ENCODE measurements around the gene KRT84.
A peak's percentile ranks its signal among the peaks of the same experiment; 100 is the strongest.

Gene KRT84

DNA sequence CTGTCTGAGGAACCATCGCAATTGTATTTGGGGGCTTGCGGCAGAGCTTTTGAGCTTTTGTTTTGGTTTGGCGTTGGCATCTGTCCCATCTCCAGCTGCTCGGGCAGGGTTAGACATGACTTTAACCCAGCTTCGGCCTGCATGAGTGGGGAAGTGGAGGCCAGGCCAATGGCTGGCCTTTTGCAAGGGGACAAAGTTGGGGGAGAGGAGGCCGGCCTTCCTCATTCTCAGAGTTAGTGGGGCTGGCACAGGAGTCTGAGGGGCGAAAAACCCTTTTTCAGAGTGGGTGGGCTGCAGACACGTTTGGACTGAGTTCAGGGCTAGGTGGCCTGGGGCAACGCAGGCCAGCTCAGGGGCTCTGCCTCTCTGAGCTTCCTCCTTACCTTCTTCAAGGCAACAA lies 15.5 kb upstream of the KRT84 start:
- peak overlapping the region; percentile 44 for H3K27ac Mint-ChIP-seq
- no peaks in the 10 kb centered on the region for H3K4me1 Mint-ChIP-seq
- H3K36me3 Mint-ChIP-seq (ENCODE audit: low read depth), result no peaks in the 10 kb centered on the region
- H3K4me3 Mint-ChIP-seq, result no peak overlapping the region
- H3K27me3 Mint-ChIP-seq (ENCODE audit: low read depth, poor library complexity), result peaks cover 6% of the 10 kb centered on the region
- TF ChIP-seq, protein P1, sequence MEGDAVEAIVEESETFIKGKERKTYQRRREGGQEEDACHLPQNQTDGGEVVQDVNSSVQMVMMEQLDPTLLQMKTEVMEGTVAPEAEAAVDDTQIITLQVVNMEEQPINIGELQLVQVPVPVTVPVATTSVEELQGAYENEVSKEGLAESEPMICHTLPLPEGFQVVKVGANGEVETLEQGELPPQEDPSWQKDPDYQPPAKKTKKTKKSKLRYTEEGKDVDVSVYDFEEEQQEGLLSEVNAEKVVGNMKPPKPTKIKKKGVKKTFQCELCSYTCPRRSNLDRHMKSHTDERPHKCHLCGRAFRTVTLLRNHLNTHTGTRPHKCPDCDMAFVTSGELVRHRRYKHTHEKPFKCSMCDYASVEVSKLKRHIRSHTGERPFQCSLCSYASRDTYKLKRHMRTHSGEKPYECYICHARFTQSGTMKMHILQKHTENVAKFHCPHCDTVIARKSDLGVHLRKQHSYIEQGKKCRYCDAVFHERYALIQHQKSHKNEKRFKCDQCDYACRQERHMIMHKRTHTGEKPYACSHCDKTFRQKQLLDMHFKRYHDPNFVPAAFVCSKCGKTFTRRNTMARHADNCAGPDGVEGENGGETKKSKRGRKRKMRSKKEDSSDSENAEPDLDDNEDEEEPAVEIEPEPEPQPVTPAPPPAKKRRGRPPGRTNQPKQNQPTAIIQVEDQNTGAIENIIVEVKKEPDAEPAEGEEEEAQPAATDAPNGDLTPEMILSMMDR (IDR thresholded peaks at IDR 0.05), result no peak
- DNase-seq, result no peak
- H3K9me3 Mint-ChIP-seq, result no peaks in the 10 kb centered on the region

DNA sequence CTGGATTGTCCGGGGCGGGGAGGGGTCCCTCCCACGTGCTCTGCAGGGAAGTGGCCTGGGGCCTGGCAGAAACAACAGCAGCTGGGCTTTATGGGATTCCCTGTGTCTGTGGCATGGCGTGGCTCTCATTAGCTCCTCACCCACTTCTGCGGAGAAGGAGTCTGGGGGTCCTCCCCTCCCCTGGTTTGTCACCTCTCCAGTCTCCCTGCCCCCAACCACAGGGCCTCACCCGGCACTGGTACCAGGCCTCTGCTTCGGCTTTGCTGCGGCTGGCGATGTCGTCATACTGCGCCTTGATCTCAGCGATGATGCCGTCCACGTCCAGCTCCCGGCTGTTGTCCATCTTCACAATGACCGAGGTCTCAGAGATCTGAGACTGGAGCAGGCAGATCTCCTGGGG lies 14.3 kb upstream of the KRT84 start:
- H3K27me3 Mint-ChIP-seq (ENCODE audit: low read depth, poor library complexity), result peaks cover 9% of the 10 kb centered on the region
- no peak for DNase-seq
- H3K4me1 Mint-ChIP-seq, result no peaks in the 10 kb centered on the region
- TF ChIP-seq, protein P1 (IDR thresholded peaks at IDR 0.05), result no peak
- no peaks in the 10 kb centered on the region for H3K9me3 Mint-ChIP-seq
- no peaks in the 10 kb centered on the region for H3K36me3 Mint-ChIP-seq (ENCODE audit: low read depth)
- H3K27ac Mint-ChIP-seq, result no peak overlapping the region
- no peak overlapping the region for H3K4me3 Mint-ChIP-seq

DNA sequence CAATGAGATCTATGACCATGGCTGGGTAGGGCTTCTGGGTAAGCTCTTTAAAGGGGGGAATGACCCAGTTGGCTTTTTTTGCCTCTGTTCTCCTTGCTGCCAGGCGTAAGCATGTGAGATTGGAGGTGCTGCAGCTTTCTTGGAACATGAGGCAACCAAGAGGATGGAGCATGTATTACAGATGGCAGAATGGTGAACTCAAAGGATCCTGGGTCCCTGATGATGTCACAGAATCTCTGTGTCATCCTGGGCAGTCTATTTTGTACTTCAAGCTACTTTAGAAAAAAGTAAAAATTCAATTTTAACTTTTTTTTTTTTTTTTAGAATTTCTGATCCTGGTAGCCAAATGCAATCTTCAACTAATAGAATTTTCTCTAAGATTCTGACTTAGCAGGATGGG lies 12.7 kb upstream of the KRT84 start:
- Mint-ChIP-seq H3K27me3 (ENCODE audit: low read depth, poor library complexity) (peaks cover 9% of the 10 kb centered on the region), H3K27ac (no peak overlapping the region), H3K4me1 (no peaks in the 10 kb centered on the region), H3K9me3 (no peaks in the 10 kb centered on the region), H3K36me3 (ENCODE audit: low read depth) (no peaks in the 10 kb centered on the region), H3K4me3 (no peak overlapping the region)
- no peak for DNase-seq
- TF ChIP-seq, protein P1 (IDR thresholded peaks at IDR 0.05), result no peak

DNA sequence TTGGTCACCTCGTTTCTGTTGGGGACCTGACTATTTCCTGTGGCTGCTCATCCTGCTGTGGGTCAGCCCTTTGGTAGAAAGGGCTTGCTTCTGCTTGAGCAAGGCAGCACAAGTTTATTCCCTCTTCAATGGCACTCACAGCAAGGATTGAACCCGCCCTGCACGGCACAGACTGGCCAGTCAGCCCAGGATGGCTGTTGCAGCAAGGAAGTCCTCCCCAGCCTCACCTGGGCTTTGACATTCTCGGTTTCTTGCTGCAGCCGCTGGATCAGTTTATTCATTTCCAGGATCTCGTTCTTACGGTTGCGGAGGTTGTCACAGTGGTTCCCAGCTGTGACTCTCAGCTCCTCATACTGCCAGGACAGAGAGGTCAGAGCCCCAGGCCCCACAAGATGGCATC lies 11.2 kb upstream of the KRT84 start:
- no peaks in the 10 kb centered on the region for H3K9me3 Mint-ChIP-seq
- H3K4me3 Mint-ChIP-seq, result no peak overlapping the region
- H3K36me3 Mint-ChIP-seq (ENCODE audit: low read depth), result no peaks in the 10 kb centered on the region
- H3K4me1 Mint-ChIP-seq, result no peaks in the 10 kb centered on the region
- no peak overlapping the region for H3K27ac Mint-ChIP-seq
- peaks cover 3% of the 10 kb centered on the region for H3K27me3 Mint-ChIP-seq (ENCODE audit: low read depth, poor library complexity)
- no peak for DNase-seq
- TF ChIP-seq, protein P1 (IDR thresholded peaks at IDR 0.05), result no peak

DNA sequence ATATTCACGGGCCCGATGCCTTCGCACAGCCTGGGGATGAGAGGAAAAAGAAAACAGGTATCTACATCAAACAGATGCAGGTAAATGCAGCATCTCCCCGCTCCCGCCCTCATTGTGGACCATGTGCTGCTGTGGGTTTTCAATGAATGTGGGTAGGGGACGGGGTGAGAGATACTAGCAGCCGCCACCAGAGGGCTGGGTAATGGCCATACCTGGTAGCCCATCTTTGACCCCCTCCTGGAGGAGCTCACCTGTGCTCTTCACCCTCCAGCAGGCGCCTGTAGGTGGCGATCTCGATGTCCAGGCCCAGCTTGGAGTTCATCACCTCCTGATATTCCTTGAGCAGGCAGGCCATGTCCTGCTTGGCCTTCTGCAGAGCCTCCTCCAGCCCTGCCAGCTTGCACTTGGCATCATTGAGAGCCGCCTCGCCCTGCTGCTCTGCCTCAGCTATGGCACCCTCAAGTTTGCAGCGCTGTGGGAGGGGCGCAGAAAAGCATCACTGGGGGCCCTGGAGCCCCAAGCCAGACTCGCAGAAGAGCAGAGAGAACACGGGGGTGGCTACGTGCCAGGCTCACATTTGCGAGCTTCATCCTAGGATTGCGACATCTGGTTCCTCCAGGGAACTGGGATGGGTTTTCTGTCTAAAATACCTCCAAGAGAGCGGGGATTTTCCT lies 10.4 kb upstream of the KRT84 start:
- no peak overlapping the region for H3K4me3 Mint-ChIP-seq
- peaks cover 3% of the 10 kb centered on the region for H3K27me3 Mint-ChIP-seq (ENCODE audit: low read depth, poor library complexity)
- TF ChIP-seq, protein P1 (IDR thresholded peaks at IDR 0.05), result peak; percentile 39
- no peaks in the 10 kb centered on the region for H3K4me1 Mint-ChIP-seq
- H3K9me3 Mint-ChIP-seq, result no peaks in the 10 kb centered on the region
- DNase-seq, result peak; percentile 29
- no peak overlapping the region for H3K27ac Mint-ChIP-seq
- H3K36me3 Mint-ChIP-seq (ENCODE audit: low read depth), result no peaks in the 10 kb centered on the region

DNA sequence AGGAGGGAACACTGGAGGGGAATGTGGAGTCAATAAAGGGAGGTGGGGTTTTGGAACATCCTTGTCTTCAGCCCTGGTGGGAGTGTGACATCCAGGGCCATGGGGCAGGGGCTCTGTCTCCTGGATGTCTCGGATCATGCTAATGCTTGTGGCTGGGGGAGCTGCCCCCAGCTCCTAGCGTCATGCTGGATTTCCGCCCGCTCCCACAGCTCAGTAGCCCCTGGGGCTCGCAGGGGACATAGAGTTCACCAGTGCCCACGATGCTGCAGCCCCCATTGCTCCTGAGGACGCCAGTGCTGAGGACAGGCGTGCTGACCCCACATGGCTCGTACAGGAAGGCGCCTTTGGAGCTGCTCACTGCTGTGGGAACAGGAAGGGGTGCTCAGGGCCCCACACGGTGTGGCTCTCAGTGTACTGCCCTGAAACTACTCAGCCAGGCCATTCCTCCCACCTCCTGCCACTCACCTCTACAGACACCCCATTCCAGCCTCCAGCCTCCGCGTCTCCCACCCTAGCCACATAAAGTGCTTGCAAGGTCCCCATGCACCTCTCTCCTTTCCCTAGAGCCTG lies 9.5 kb upstream of the KRT84 start:
- H3K27me3 Mint-ChIP-seq (ENCODE audit: low read depth, poor library complexity), result peaks cover 3% of the 10 kb centered on the region
- peaks cover 7% of the 10 kb centered on the region for H3K4me1 Mint-ChIP-seq
- no peaks in the 10 kb centered on the region for H3K9me3 Mint-ChIP-seq
- TF ChIP-seq, protein P1 (IDR thresholded peaks at IDR 0.05), result no peak
- no peak overlapping the region for H3K4me3 Mint-ChIP-seq
- no peak for DNase-seq
- no peaks in the 10 kb centered on the region for H3K36me3 Mint-ChIP-seq (ENCODE audit: low read depth)
- H3K27ac Mint-ChIP-seq, result no peak overlapping the region
